Right lobe of liver (tissue), 6 donors: ENCODE data around the gene YIF1A. TPM values are rescaled to one million over a fixed set of nuclear protein-coding genes. Genes with fewer than 3 reads are reported as not detected.

ENCODE experiments used
- ATAC-seq, 4 donors: fragments of 200-7000 bp; cut with Tn5 transposase; one replicate each; pipeline ENCODE4 v1.9.1; 2020; ENCODE audit warnings: mild to moderate bottlenecking in 4 of 4, moderate library complexity in 4 of 4
- DNase-seq, 3 donors: peaks; one replicate each; pipeline ENCODE4 v3.0.0-alpha.2; 2020
- H3K27ac ChIP-seq, 3 donors: fragments of 200-600 bp; one replicate each; pipeline ENCODE4 v1.8.0; 2022
- H3K27me3 ChIP-seq, 2 donors: fragments of 200-600 bp; one replicate each; pipeline ENCODE4 v1.8.0; 2022
- H3K36me3 ChIP-seq, 4 donors: fragments of 200-600 bp; sonication (generic) in 1 of 4; one replicate each; pipeline versions ENCODE4 v1.5.1 to v1.8.0; 2017 to 2022; ENCODE audit warnings: control low read depth in 1 of 4
- H3K4me1 ChIP-seq, 4 donors: fragments of 200-600 bp; sonication (generic) in 1 of 4; one replicate each; pipeline versions ENCODE4 v1.5.1 to v1.8.0; 2017 to 2022; ENCODE audit warnings: control low read depth in 1 of 4
- H3K4me3 ChIP-seq, 3 donors: fragments of 200-600 bp; one replicate each; pipeline ENCODE4 v1.8.0; 2022
- H3K9me3 ChIP-seq, 4 donors: fragments of 200-600 bp; sonication (generic) in 1 of 4; one replicate each; pipeline versions ENCODE4 v1.5.1 to v1.8.0; 2017 to 2022; ENCODE audit warnings: control low read depth in 1 of 4
- CTCF ChIP-seq, 4 donors: fragments of 200-600 bp in 3 of 4; fragments of 450-650 bp in 1 of 4; IDR thresholded peaks; one replicate each; pipeline versions ENCODE4 v1.5.1 to v1.8.0; 2016 to 2022; ENCODE audit warnings: antibody characterized with exemption in 4 of 4, mild to moderate bottlenecking in 2 of 4
- POLR2A ChIP-seq: fragments of 450-650 bp; IDR thresholded peaks from one replicate; pipeline ENCODE4 v1.6.1; 2017; ENCODE audit warnings: antibody characterized with exemption, mild to moderate bottlenecking
- WGBS: methylation state at CpG from one replicate; pipeline ENCODE4 v1.1.6; 2018; ENCODE audit warnings: low coverage, low lambda C conversion rate; ENCODE audit not compliant: insufficient coverage; ENCODE audit errors: missing lambda C conversion rate; 5-methylcytosine and 5-hydroxymethylcytosine counted together
- intact Hi-C, 2 donors: fragments of 100-400 bp; cut with DNase I; formaldehyde crosslinking; loops; one replicate each; pipeline versions ENCODE4 v1.11.2 to v1.14.1; 2022
- total RNA-seq, 6 experiments: library from RNA; depleted of rRNA in 2 of 6; stranded (reverse); fragments of >200 nt in 2 of 6; fragmentation: NEBNext Ultra II Directional in 3 of 6; extraction: Animal tissue kit (Norgen Biotek cat#: 25700) in 3 of 6; gene quantifications; one replicate each; pipeline versions ENCODE4 v1.1.0 to v1.2.4, GENCODE V29; 2016 to 2023
- donor health status: DM: no; HTN: yes; CAD: no.
- donor health status: DM: no; HTN: no; CAD: no.
- donor health status: DM: no; HTN: no; CAD: no.
- donor health status: DM: no; HTN: yes; CAD: no.
- donor health status: DM: no; HTN: yes; CAD: no.

Gene YIF1A
- total RNA-seq, 6 experiments from 2014 or later, result 75.0 to 170 (median 97.9) TPM

- TF ChIP-seq POLR2A (no peak), CTCF (IDR thresholded peaks at IDR 0.05) (no peak)
- intact Hi-C loops, result no loop called here
- Histone ChIP-seq H3K27me3 (no peaks in the 10 kb centered on the region), H3K36me3 (no peaks in the 10 kb centered on the region), H3K4me3 (no peak overlapping the region), H3K27ac (no peak overlapping the region), H3K4me1 (no peaks in the 10 kb centered on the region), H3K9me3 (no peaks in the 10 kb centered on the region)
- WGBS, result 76% methylated on average over 12 of the region's 12 CpGs
- ATAC-seq, result no peak
- DNase-seq, result no peak
Measured at GRCh38 chr11:66302656-66303055, 13.7 kb upstream of the YIF1A start.

GRCh38 chr11:66299186-66299585 lies 10.2 kb upstream of the YIF1A start:
- DNase-seq (no peak), ATAC-seq (peak in 2 of 4 donors; percentile 17 to 42)
- TF ChIP-seq POLR2A (no peak), CTCF (IDR thresholded peaks at IDR 0.05) (no peak)
- Histone ChIP-seq H3K9me3 (no peaks in the 10 kb centered on the region), H3K4me1 (no peaks in the 10 kb centered on the region), H3K36me3 (no peaks in the 10 kb centered on the region), H3K27me3 (no peaks in the 10 kb centered on the region), H3K27ac (no peak overlapping the region), H3K4me3 (no peak overlapping the region)
- WGBS, result 37% methylated on average over 2 of the region's 3 CpGs
- intact Hi-C loops, result loop anchor here in 1 of 2 donors (10.0 kb wide), 1 partner anchor 86 kb away; no protein-coding TSS in a partner anchor

GRCh38 chr11:66297610-66298009 lies 8.7 kb upstream of the YIF1A start:
- DNase-seq, result no peak
- no peaks in the 10 kb centered on the region for H3K9me3 ChIP-seq
- H3K4me1 ChIP-seq, result no peaks in the 10 kb centered on the region
- H3K36me3 ChIP-seq, result no peaks in the 10 kb centered on the region
- intact Hi-C loops, result loop anchor here in 1 of 2 donors (10.0 kb wide), 1 partner anchor 87 kb away; no protein-coding TSS in a partner anchor
- H3K4me3 ChIP-seq, result no peak overlapping the region
- no peaks in the 10 kb centered on the region for H3K27me3 ChIP-seq
- 41% methylated on average over 2 of the region's 8 CpGs for WGBS
- TF ChIP-seq CTCF (IDR thresholded peaks at IDR 0.05) (no peak), POLR2A (no peak)
- H3K27ac ChIP-seq, result no peak overlapping the region
- no peak for ATAC-seq

GRCh38 chr11:66294626-66295620 lies 6.0 kb upstream of the YIF1A start:
- Histone ChIP-seq H3K27me3 (no peaks in the 10 kb centered on the region), H3K4me1 (peaks cover 0 to 5% (median 1%) of the 10 kb centered on the region in 4 donors), H3K4me3 (no peak overlapping the region), H3K27ac (no peak overlapping the region), H3K36me3 (no peaks in the 10 kb centered on the region), H3K9me3 (no peaks in the 10 kb centered on the region)
- WGBS, result 80% methylated on average over 3 of the region's 123 CpGs
- intact Hi-C loops, result loop anchor here in 1 of 2 donors (10.0 kb wide), 1 partner anchor 90 kb away; no protein-coding TSS in a partner anchor
- no peak for ATAC-seq
- TF ChIP-seq CTCF (IDR thresholded peaks at IDR 0.05) (no peak), POLR2A (no peak)
- no peak for DNase-seq
